Posterior vena cava (tissue), 2 donors: Measurements from ENCODE around the gene DUT. TPM values are rescaled to one million over a fixed set of nuclear protein-coding genes. Genes with fewer than 3 reads are reported as not detected.

Experiments used
- DNase-seq: peaks from one replicate; pipeline ENCODE4 v3.0.0-alpha.2; 2020; ENCODE audit warnings: low spot score
- intact Hi-C, 2 donors: fragments of 100-400 bp; cut with DNase I; formaldehyde crosslinking; loops; one replicate each; pipeline versions ENCODE4 v1.14.1 to v1.14.2; 2022 to 2023
- total RNA-seq, 2 donors: library from RNA; stranded (reverse); fragmentation: NEBNext Ultra II Directional; extraction: Animal tissue kit (Norgen Biotek cat#: 25700); gene quantifications; one replicate each; pipeline ENCODE4 v1.2.1, GENCODE V29; 2021
- donor health status: DM: yes; HTN: yes; CAD: no.
- donor health status: DM: yes; HTN: yes; CAD: no.

Gene DUT
- total RNA-seq, 2 donors from 2014 or later: 63.7 to 66.5 TPM

GRCh38 chr15:48361685-48362084 is 30.5 kb downstream of the DUT start:
- intact Hi-C loops: loop anchor here in 1 of 2 donors (10.0 kb wide), 1 partner anchor 423 kb away; no protein-coding TSS in a partner anchor
- DNase-seq: no peak

- no peak for DNase-seq
- intact Hi-C loops: loop anchor here in 1 of 2 donors (10.0 kb wide), 1 partner anchor 421 kb away; no protein-coding TSS in a partner anchor
Observed at GRCh38 chr15:48363474-48363873, 32.2 kb downstream of the DUT start.

GRCh38 chr15:48365575-48365974 is 34.3 kb downstream of the DUT start:
- intact Hi-C loops: loop anchor here in 1 of 2 donors (10.0 kb wide), 1 partner anchor 419 kb away; no protein-coding TSS in a partner anchor
- DNase-seq: no peak

GRCh38 chr15:48366584-48367312 is 35.5 kb downstream of the DUT start:
- intact Hi-C loops: loop anchor here in 1 of 2 donors (10.0 kb wide), 1 partner anchor 418 kb away; no protein-coding TSS in a partner anchor
- DNase-seq: no peak

GRCh38 chr15:48367483-48367882 is 36.3 kb downstream of the DUT start:
- DNase-seq: no peak
- intact Hi-C loops: loop anchor here in 1 of 2 donors (10.0 kb wide), 1 partner anchor 417 kb away; no protein-coding TSS in a partner anchor

- intact Hi-C loops: loop anchor here in 1 of 2 donors (10.0 kb wide), 1 partner anchor 74 kb away; no protein-coding TSS in a partner anchor
- no peak for DNase-seq
Observed at GRCh38 chr15:48370460-48370859, 39.2 kb downstream of the DUT start.

GRCh38 chr15:48371550-48371949 is 40.3 kb downstream of the DUT start:
- intact Hi-C loops: loop anchor here in 1 of 2 donors (10.0 kb wide), 1 partner anchor 73 kb away; no protein-coding TSS in a partner anchor
- no peak for DNase-seq

GRCh38 chr15:48371961-48372360 is 40.7 kb downstream of the DUT start:
- no peak for DNase-seq
- intact Hi-C loops: loop anchor here in 1 of 2 donors (10.0 kb wide), 1 partner anchor 73 kb away; no protein-coding TSS in a partner anchor

GRCh38 chr15:48373821-48374451 is 42.7 kb downstream of the DUT start:
- intact Hi-C loops: loop anchor here in 1 of 2 donors (10.0 kb wide), 1 partner anchor 71 kb away; no protein-coding TSS in a partner anchor
- peak; percentile 85 for DNase-seq

- no peak for DNase-seq
- intact Hi-C loops: loop anchor here in 1 of 2 donors (10.0 kb wide), 1 partner anchor 70 kb away; no protein-coding TSS in a partner anchor
Observed at GRCh38 chr15:48374472-48374871, 43.2 kb downstream of the DUT start.

- no peak for DNase-seq
- intact Hi-C loops: loop anchor here in 1 of 2 donors (10.0 kb wide), 1 partner anchor 69 kb away; no protein-coding TSS in a partner anchor
Observed at GRCh38 chr15:48375767-48376166, 44.5 kb downstream of the DUT start.

- intact Hi-C loops: no loop called here
- DNase-seq: no peak
Observed at GRCh38 chr15:48380198-48380597, 49.0 kb downstream of the DUT start.

- intact Hi-C loops: no loop called here
- DNase-seq: no peak
Observed at GRCh38 chr15:48381861-48382260, 50.6 kb downstream of the DUT start.

GRCh38 chr15:48383031-48383430 is 51.8 kb downstream of the DUT start:
- DNase-seq: no peak
- intact Hi-C loops: no loop called here

- intact Hi-C loops: no loop called here
- no peak for DNase-seq
Observed at GRCh38 chr15:48384616-48385015, 53.4 kb downstream of the DUT start.

- no peak for DNase-seq
- intact Hi-C loops: no loop called here
Observed at GRCh38 chr15:48385031-48385830, 54.0 kb downstream of the DUT start.

- intact Hi-C loops: no loop called here
- no peak for DNase-seq
Observed at GRCh38 chr15:48388016-48388851, 57.0 kb downstream of the DUT start.

- intact Hi-C loops: no loop called here
- no peak for DNase-seq
Observed at GRCh38 chr15:48388910-48389309, 57.7 kb downstream of the DUT start.
